SK-N-SH treated with all-trans-retinoic acid at 6 μM for 48 hours (cell line): ENCODE measurements around the gene PRCC.

ENCODE experiments used
- OSR1 ChIP-seq: fragments of 250-450 bp; sonication (Bioruptor Pico); IDR thresholded peaks from 2 replicates; pipeline ENCODE4 v1.8.0; 2022; ENCODE audit warnings: moderate library complexity, mild to moderate bottlenecking, inconsistent platforms
- ZFP30 ChIP-seq: fragments of 450-650 bp; formaldehyde crosslinking; IDR thresholded peaks from 2 replicates; pipeline ENCODE4 v1.5.0; 2022; ENCODE audit warnings: mild to moderate bottlenecking, moderate library complexity

DNA sequence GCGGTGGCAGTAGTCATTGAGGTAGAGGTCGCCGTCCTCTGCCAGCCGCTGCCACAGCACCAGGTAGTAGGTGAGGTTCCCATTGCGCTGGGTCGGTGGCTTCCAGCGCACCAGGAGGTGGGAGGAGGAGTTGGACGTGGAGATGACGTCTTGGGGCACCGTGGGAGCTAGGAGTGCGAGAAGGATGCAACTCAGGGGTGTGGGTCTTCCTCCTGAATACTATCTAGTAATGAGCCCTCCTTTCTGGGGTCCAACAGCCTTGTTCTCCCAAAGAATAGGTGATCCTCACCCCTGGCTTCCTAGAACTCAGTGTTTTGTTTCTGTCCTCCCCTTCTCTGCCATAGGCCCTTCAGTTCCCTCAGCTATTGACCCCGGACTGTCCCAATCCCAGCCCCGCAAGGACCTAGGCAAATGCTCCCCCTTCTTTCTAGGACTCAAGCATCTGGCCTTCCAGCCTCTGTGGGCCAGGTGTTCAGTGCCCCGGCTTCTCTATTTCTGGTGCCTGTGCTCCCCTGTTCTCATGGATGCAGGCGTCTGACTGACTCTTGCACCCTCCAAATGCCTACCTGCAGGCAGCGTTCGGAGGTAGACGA is 78.7 kb downstream of the PRCC start:
- TF ChIP-seq ZFP30 (CRISPR knock-in tag) (no peak), OSR1 (CRISPR knock-in tag) (no peak)
